Esophagus muscularis mucosa (tissue), 4 donors: ENCODE results near the gene GTF3C5. TPM values are rescaled to one million over a fixed set of nuclear protein-coding genes. Genes with fewer than 3 reads are reported as not detected.
A peak's percentile ranks its signal among the peaks of the same experiment; 100 is the strongest.

Source experiments
- DNase-seq: peaks from one replicate; pipeline ENCODE4 v3.0.0-alpha.2; 2017; ENCODE audit errors: extremely low spot score
- H3K27ac ChIP-seq, 4 donors: fragments of 200-600 bp; sonication (generic); replicated peaks in 1 of 4; 1 replicate in 3 of 4; 2 replicates in 1 of 4; pipeline ENCODE4 v1.5.1; 2016 to 2019; ENCODE audit warnings: mild to moderate bottlenecking in 1 of 4
- H3K27me3 ChIP-seq, 4 donors: fragments of 200-600 bp; sonication (generic); one replicate each; pipeline versions ENCODE4 v1.5.1 to v1.6.0; 2016 to 2019
- H3K36me3 ChIP-seq, 4 donors: fragments of 200-600 bp; sonication (generic); one replicate each; pipeline ENCODE4 v1.5.1; 2016 to 2019
- H3K4me1 ChIP-seq, 4 donors: fragments of 200-600 bp; sonication (generic); one replicate each; pipeline ENCODE4 v1.5.1; 2016 to 2019
- H3K4me3 ChIP-seq, 4 donors: fragments of 200-600 bp; sonication (generic); 1 replicate in 2 of 4; 2 replicates in 2 of 4; pipeline ENCODE4 v1.5.1; 2016 to 2019; ENCODE audit warnings: mild to moderate bottlenecking in 4 of 4, moderate library complexity in 1 of 4
- H3K9me3 ChIP-seq, 4 donors: fragments of 200-600 bp; sonication (generic); 1 replicate in 3 of 4; 2 replicates in 1 of 4; pipeline ENCODE4 v1.5.1; 2016 to 2019
- EP300 ChIP-seq: sonication (generic); formaldehyde crosslinking; IDR thresholded peaks from one replicate; pipeline ENCODE4 v1.6.1; 2017; ENCODE audit warnings: antibody characterized with exemption
- POLR2A ChIP-seq: fragments of 450-650 bp; IDR thresholded peaks from one replicate; pipeline ENCODE4 v1.6.1; 2017; ENCODE audit warnings: antibody characterized with exemption, moderate library complexity, mild to moderate bottlenecking, low read depth
- POLR2AphosphoS5 ChIP-seq, 2 donors: sonication (generic); formaldehyde crosslinking; IDR thresholded peaks; one replicate each; pipeline ENCODE4 v1.6.1; 2017; ENCODE audit warnings: antibody characterized with exemption in 2 of 2
- WGBS: methylation state at CpG from one replicate; pipeline ENCODE4 v1.1.5; 2018; 5-methylcytosine and 5-hydroxymethylcytosine counted together
- intact Hi-C: fragments of 100-400 bp; cut with DNase I; formaldehyde crosslinking; loops from one replicate; pipeline ENCODE4 v1.15.1; 2023
- total RNA-seq, 4 donors: library from RNA; depleted of rRNA; stranded (reverse); fragments of >200 nt; gene quantifications; one replicate each; pipeline versions ENCODE4 v1.1.0 to v1.2.1, GENCODE V29; 2016
- TF ChIP-seq, protein P1 (sequence below), 3 experiments: fragments of 200-600 bp in 2 of 3; fragments of 450-650 bp in 1 of 3; sonication (generic) in 2 of 3; IDR thresholded peaks; one replicate each; pipeline ENCODE4 v1.5.1; 2017 to 2019; ENCODE audit warnings: antibody characterized with exemption in 3 of 3, mild to moderate bottlenecking in 2 of 3, moderate library complexity in 1 of 3

The GTF3C5 gene, protein sequence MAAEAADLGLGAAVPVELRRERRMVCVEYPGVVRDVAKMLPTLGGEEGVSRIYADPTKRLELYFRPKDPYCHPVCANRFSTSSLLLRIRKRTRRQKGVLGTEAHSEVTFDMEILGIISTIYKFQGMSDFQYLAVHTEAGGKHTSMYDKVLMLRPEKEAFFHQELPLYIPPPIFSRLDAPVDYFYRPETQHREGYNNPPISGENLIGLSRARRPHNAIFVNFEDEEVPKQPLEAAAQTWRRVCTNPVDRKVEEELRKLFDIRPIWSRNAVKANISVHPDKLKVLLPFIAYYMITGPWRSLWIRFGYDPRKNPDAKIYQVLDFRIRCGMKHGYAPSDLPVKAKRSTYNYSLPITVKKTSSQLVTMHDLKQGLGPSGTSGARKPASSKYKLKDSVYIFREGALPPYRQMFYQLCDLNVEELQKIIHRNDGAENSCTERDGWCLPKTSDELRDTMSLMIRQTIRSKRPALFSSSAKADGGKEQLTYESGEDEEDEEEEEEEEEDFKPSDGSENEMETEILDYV
- 10 to 100 TPM; 38.9 to 58.1 (median 42.4) TPM for total RNA-seq

DNA sequence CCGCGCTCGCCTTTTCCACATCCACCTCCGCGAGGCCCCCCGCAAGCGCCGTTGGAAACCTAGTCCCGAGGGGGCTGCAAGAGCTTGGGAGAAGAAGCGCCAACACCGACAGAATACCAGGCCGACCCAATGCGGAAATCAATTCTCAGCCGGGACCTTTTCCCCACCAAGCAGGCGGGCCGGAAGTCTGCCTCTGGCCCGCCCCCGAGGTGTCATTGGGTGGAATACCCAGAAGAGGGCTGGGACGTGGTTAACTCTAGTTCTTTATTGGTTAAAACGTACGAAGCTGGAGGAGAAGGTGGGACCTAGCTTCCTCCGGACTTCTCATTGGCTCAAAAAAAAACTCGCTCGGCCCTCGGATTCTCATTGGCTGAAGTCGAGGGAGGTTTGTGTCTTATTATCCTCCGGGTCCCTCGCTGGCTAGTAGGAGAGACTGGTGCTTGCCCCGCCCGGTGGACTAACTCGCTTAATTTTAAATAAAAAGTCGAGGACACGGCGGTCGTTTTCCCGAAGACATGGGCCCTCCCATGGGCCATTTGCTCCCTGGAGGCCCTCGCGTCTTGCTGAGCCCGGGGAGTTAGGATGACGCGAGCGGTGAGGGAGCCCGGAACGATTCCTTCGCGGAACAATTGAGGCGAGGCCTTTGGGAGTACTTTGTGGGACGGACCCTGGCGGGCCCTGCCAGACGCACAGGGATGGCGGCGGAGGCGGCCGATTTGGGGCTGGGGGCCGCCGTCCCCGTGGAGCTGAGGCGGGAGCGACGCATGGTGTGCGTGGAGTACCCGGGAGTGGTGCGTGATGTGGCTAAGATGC, at the start of gene GTF3C5:
Gene GTF3C5, plus strand, starts transcription at position 681 of the 813 bp plus-strand sequence. Its CDS starts 15 bp downstream, at position 696.
- DNase-seq = peak; percentile 99
- Histone ChIP-seq H3K27ac (peak within 1 kb of the TSS; percentile 86 to 93 (median 89)), H3K4me1 (peaks cover 30 to 57% (median 37%) of the 10 kb centered on the region in 4 donors), H3K9me3 (no peaks in the 10 kb centered on the region), H3K36me3 (peaks cover 0 to 4% (median 0%) of the 10 kb centered on the region in 4 donors), H3K27me3 (no peaks in the 10 kb centered on the region), H3K4me3 (peak within 1 kb of the TSS; percentile 80 to 98 (median 86))
- TF ChIP-seq, protein P1, sequence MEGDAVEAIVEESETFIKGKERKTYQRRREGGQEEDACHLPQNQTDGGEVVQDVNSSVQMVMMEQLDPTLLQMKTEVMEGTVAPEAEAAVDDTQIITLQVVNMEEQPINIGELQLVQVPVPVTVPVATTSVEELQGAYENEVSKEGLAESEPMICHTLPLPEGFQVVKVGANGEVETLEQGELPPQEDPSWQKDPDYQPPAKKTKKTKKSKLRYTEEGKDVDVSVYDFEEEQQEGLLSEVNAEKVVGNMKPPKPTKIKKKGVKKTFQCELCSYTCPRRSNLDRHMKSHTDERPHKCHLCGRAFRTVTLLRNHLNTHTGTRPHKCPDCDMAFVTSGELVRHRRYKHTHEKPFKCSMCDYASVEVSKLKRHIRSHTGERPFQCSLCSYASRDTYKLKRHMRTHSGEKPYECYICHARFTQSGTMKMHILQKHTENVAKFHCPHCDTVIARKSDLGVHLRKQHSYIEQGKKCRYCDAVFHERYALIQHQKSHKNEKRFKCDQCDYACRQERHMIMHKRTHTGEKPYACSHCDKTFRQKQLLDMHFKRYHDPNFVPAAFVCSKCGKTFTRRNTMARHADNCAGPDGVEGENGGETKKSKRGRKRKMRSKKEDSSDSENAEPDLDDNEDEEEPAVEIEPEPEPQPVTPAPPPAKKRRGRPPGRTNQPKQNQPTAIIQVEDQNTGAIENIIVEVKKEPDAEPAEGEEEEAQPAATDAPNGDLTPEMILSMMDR (IDR thresholded peaks at IDR 0.05) = peak in 1 of 3 experiments; percentile 23
- peak; percentile 22 for TF ChIP-seq POLR2A
- TF ChIP-seq POLR2AphosphoS5 (IDR thresholded peaks at IDR 0.05) = peak; percentile 68 to 75
- TF ChIP-seq EP300 = no peak
- intact Hi-C loops = loop anchor here (5.0 kb wide), 1 partner anchor 117 kb away; no protein-coding TSS in a partner anchor
- 0% methylated on average over 26 of the region's 63 CpGs for WGBS

DNA sequence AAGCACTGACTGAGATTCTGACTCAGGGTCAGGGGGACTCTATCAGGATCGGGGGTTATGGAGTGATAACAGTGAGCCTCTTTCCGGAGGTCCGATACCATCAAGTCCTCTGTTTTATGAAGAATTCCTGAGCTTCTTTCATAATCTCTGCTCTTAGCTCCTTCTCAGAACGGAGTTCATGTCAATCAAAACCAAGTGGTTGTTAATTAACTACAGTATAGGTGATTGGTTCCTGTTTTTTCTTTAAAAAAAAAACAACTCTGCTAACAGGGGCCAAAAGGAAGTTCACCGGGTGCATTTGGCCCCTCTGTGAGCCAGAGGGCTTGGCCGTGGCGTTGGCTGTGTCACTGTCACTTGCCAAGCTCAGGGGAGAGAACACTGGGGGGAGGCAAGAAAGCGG, 48.3 kb upstream of the GTF3C5 start:
- Histone ChIP-seq H3K9me3 (no peaks in the 10 kb centered on the region), H3K27me3 (peaks cover 0 to 94% (median 16%) of the 10 kb centered on the region in 4 donors), H3K4me3 (no peak overlapping the region), H3K27ac (no peak overlapping the region), H3K36me3 (no peaks in the 10 kb centered on the region), H3K4me1 (peaks cover 0 to 9% (median 4%) of the 10 kb centered on the region in 4 donors)
- TF ChIP-seq POLR2AphosphoS5 (IDR thresholded peaks at IDR 0.05) (no peak), POLR2A (no peak), EP300 (no peak)
- TF ChIP-seq, protein P1 (IDR thresholded peaks at IDR 0.05) = no peak
- no peak for DNase-seq
- WGBS = 55% methylated on average over 7 of the region's 8 CpGs
- intact Hi-C loops = no loop called here

DNA sequence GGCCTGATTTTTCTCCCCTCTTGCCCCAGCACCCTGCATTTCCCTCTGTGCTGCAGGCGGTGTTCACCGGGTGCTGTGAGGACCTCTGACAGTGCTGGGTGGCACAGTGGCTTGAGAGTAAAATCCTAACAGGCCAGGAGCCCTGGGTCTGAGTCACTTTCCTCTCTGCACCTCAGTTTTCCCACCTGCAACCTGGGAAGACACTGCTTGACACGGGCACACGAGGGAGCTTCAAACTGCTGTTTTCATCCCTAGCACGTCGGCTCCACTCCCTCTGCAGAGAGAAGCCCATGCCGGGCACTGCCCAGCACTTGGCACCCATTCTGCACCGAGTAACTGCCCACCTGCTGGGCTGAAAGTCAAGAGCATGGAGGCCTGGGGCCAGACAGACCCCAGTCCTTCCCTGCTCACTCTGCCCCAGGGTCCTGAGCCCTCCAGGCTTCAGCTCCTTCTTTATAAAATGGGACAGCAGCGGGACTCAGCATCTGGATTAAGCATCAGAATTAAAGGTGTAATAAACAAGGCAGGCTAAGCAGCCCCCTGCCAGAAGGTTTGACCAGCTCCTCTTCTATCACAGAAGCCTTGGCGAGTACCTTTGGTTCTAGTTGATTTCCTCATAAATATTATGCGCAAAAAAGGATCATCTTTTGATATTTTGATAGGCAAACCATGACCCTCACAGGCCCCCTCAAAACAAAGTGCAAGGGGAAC, 47.2 kb upstream of the GTF3C5 start:
- Histone ChIP-seq H3K27ac (no peak overlapping the region), H3K36me3 (no peaks in the 10 kb centered on the region), H3K9me3 (no peaks in the 10 kb centered on the region), H3K27me3 (peaks cover 0 to 95% (median 8%) of the 10 kb centered on the region in 4 donors), H3K4me3 (no peak overlapping the region), H3K4me1 (peaks cover 0 to 5% (median 0%) of the 10 kb centered on the region in 4 donors)
- DNase-seq = no peak
- intact Hi-C loops = no loop called here
- WGBS = 68% methylated on average over 9 of the region's 11 CpGs
- TF ChIP-seq POLR2A = no peak
- TF ChIP-seq EP300 = no peak
- TF ChIP-seq POLR2AphosphoS5 (IDR thresholded peaks at IDR 0.05) = no peak
- TF ChIP-seq, protein P1 (IDR thresholded peaks at IDR 0.05) = no peak
